ENCODE results near the gene STX18. TPM values are rescaled to one million over a fixed set of nuclear protein-coding genes. Genes with fewer than 3 reads are reported as not detected.

Gene STX18
- total RNA-seq, 4 donors from 2014 or later = 16.1 to 41.9 (median 20.5) TPM

- H3K9me3 ChIP-seq = no peaks in the 10 kb centered on the region
- peaks cover 7% of the 10 kb centered on the region for H3K4me1 ChIP-seq
- no peak overlapping the region for H3K27ac ChIP-seq
- H3K4me3 ChIP-seq = no peak overlapping the region
- 74% methylated on average over 2 of the region's 2 CpGs for WGBS
- DNase-seq (ENCODE audit: low spot score in 2 of 2) = no peak
- H3K36me3 ChIP-seq = no peaks in the 10 kb centered on the region
- no peak for TF ChIP-seq CTCF (IDR thresholded peaks at IDR 0.05)
- no peaks in the 10 kb centered on the region for H3K27me3 ChIP-seq
Observed at GRCh38 chr4:4521731-4522130, 20.1 kb downstream of the STX18 start.

GRCh38 chr4:4521136-4521535, 20.7 kb downstream of the STX18 start:
- Histone ChIP-seq H3K27me3 (no peaks in the 10 kb centered on the region), H3K9me3 (no peaks in the 10 kb centered on the region), H3K36me3 (no peaks in the 10 kb centered on the region), H3K27ac (peak overlapping the region; percentile 24), H3K4me3 (no peak overlapping the region), H3K4me1 (peaks cover 7% of the 10 kb centered on the region)
- no peak for DNase-seq (ENCODE audit: low spot score in 2 of 2)
- 95% methylated on average over 3 of the region's 3 CpGs for WGBS
- no peak for TF ChIP-seq POLR2A (IDR thresholded peaks at IDR 0.05)
- TF ChIP-seq EP300 (IDR thresholded peaks at IDR 0.05) = no peak
- no peak for TF ChIP-seq CTCF (IDR thresholded peaks at IDR 0.05)
- no peak for TF ChIP-seq POLR2AphosphoS5 (IDR thresholded peaks at IDR 0.05)

GRCh38 chr4:4519297-4519894, 22.5 kb downstream of the STX18 start:
- Histone ChIP-seq H3K27ac (no peak overlapping the region), H3K36me3 (no peaks in the 10 kb centered on the region), H3K4me3 (no peak overlapping the region), H3K4me1 (peaks cover 7% of the 10 kb centered on the region), H3K27me3 (no peaks in the 10 kb centered on the region), H3K9me3 (no peaks in the 10 kb centered on the region)
- TF ChIP-seq CTCF (IDR thresholded peaks at IDR 0.05) = peak in 1 of 2 donors; percentile 50
- TF ChIP-seq EP300 (IDR thresholded peaks at IDR 0.05) = no peak
- TF ChIP-seq POLR2AphosphoS5 (IDR thresholded peaks at IDR 0.05) = no peak
- no peak for TF ChIP-seq POLR2A (IDR thresholded peaks at IDR 0.05)
- no peak for DNase-seq (ENCODE audit: low spot score in 2 of 2)
- 57% methylated on average over 4 of the region's 4 CpGs for WGBS

GRCh38 chr4:4518747-4519146, 23.1 kb downstream of the STX18 start:
- H3K4me1 ChIP-seq = peaks cover 7% of the 10 kb centered on the region
- DNase-seq (ENCODE audit: low spot score in 2 of 2) = no peak
- no peaks in the 10 kb centered on the region for H3K9me3 ChIP-seq
- no peaks in the 10 kb centered on the region for H3K36me3 ChIP-seq
- TF ChIP-seq CTCF (IDR thresholded peaks at IDR 0.05) (no peak), POLR2A (IDR thresholded peaks at IDR 0.05) (no peak), POLR2AphosphoS5 (IDR thresholded peaks at IDR 0.05) (no peak), EP300 (IDR thresholded peaks at IDR 0.05) (no peak)
- no peak overlapping the region for H3K27ac ChIP-seq
- 83% methylated on average over 5 of the region's 5 CpGs for WGBS
- no peaks in the 10 kb centered on the region for H3K27me3 ChIP-seq
- no peak overlapping the region for H3K4me3 ChIP-seq

- H3K9me3 ChIP-seq = no peaks in the 10 kb centered on the region
- TF ChIP-seq POLR2AphosphoS5 (IDR thresholded peaks at IDR 0.05) = no peak
- no peak for TF ChIP-seq CTCF (IDR thresholded peaks at IDR 0.05)
- TF ChIP-seq EP300 (IDR thresholded peaks at IDR 0.05) = no peak
- H3K27ac ChIP-seq = no peak overlapping the region
- H3K4me3 ChIP-seq = no peak overlapping the region
- H3K27me3 ChIP-seq = no peaks in the 10 kb centered on the region
- peaks cover 2% of the 10 kb centered on the region for H3K4me1 ChIP-seq
- no peak for DNase-seq (ENCODE audit: low spot score in 2 of 2)
- H3K36me3 ChIP-seq = no peaks in the 10 kb centered on the region
Observed at GRCh38 chr4:4514786-4515185, 27.1 kb downstream of the STX18 start.

All from suprapubic skin (tissue), 4 donors.